Heart left ventricle (tissue), 13 donors: ENCODE data around the gene DDX54.

Experiments used
- POLR2A ChIP-seq, 2 donors: fragments of 450-650 bp; IDR thresholded peaks; one replicate each; pipeline ENCODE4 v1.6.1; 2017; ENCODE audit warnings: antibody characterized with exemption in 2 of 2, mild to moderate bottlenecking in 2 of 2, moderate library complexity in 2 of 2
- TF ChIP-seq, protein P1 (sequence below), 12 donors: fragments of 200-600 bp; sonication (generic) in 4 of 12; IDR thresholded peaks; one replicate each; pipeline versions ENCODE4 v1.5.0 to v1.8.0; 2018 to 2022; ENCODE audit warnings: antibody characterized with exemption in 12 of 12, mild to moderate bottlenecking in 5 of 12
- donor health status: ischemic (EF 13 %, LVEDD 7.1; RV severe dilation, severe dysfunction).
- donor health status: DM: no; HTN: yes; CAD: no.
- donor health status: DM: no; HTN: no; CAD: no.
- donor health status: ischemic (EF 25% LVEDD 6.9; RV normal size, moderate dysfunction).
- donor health status: ischemic (EF 25% LVEDD 5.7; RV mildly dilated, moderate dysfunction).
- donor health status: ischemic (EF 35%, LVEDD 5.7; RV mildly dilated, moderate dysfunction).
- donor health status: nonischemic (EF 11% LVEDD 7.7; RV severe dilation, severe dysfunction).
- donor health status: DM: yes; HTN: yes; CAD: no.
- donor health status: PGD.
- donor health status: ischemic (EF 29% LVEDD 5.4; RV normal size, mild dysfunction).
- donor health status: nonischemic (EF 23%, LVEDD 6.1; RV moderate dilation, normal function).

DNA sequence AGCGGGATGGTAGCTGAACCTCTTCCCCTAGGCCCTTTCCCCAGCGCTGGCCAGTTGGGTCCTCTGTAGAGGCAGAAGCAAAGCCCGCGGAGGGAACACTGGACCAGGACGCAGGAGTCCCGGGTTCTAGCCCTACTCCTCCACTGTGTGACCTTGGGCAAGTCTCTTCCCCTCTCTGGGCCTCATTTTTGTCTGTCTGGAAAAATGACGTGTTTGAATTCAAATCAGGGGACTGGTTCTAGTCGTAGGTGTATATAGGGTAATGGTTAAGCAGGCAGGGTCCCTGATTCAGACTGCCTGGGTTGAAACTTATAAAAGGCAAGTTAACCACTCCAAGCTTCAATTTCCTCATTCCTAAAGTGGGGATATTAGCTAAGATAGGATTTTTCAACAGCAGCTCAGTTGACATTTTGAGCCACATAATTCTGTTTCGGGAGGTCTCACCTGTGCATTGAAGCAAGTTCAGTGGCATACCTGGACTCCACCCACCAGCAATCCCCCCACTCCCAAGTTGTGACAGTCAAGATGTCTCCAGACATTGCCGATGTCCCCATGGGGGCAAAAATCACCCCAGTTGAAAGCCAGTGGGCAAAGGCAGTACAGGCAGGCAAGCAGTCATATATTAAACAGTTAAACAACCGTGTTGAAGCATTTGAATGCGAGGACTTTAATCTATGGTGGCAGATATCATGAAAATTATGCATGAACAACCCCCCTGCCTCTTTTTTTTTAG, 36.9 kb upstream of the DDX54 start:
- TF ChIP-seq, protein P1, sequence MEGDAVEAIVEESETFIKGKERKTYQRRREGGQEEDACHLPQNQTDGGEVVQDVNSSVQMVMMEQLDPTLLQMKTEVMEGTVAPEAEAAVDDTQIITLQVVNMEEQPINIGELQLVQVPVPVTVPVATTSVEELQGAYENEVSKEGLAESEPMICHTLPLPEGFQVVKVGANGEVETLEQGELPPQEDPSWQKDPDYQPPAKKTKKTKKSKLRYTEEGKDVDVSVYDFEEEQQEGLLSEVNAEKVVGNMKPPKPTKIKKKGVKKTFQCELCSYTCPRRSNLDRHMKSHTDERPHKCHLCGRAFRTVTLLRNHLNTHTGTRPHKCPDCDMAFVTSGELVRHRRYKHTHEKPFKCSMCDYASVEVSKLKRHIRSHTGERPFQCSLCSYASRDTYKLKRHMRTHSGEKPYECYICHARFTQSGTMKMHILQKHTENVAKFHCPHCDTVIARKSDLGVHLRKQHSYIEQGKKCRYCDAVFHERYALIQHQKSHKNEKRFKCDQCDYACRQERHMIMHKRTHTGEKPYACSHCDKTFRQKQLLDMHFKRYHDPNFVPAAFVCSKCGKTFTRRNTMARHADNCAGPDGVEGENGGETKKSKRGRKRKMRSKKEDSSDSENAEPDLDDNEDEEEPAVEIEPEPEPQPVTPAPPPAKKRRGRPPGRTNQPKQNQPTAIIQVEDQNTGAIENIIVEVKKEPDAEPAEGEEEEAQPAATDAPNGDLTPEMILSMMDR (IDR thresholded peaks at IDR 0.05): no peak
- TF ChIP-seq POLR2A (IDR thresholded peaks at IDR 0.05): no peak
